Stimulated activated CD4-positive, alpha-beta T cell treated with anti-CD3 and anti-CD28 coated beads, Interleukin-1b, Interleukin-23, amount 100 ng/mL, for 4 hours (primary cell): Measurements from ENCODE around the gene DNTT.

Experiments used
- DNase-seq, 2 donors: peaks; one replicate each; pipeline ENCODE4 v3.0.0-alpha.2; 2020; ENCODE audit warnings: low read depth in 2 of 2

Gene DNTT

GRCh38 chr10:96309628-96310320 lies 5.5 kb downstream of the DNTT start:
- DNase-seq = no peak

GRCh38 chr10:96310321-96310669 lies 6.1 kb downstream of the DNTT start:
- DNase-seq = no peak

- no peak for DNase-seq
Observed at GRCh38 chr10:96311180-96311715, 7.0 kb downstream of the DNTT start.

GRCh38 chr10:96313344-96313743 lies 9.1 kb downstream of the DNTT start:
- DNase-seq = no peak

GRCh38 chr10:96317067-96317833 lies 13.0 kb downstream of the DNTT start:
- DNase-seq = no peak

GRCh38 chr10:96319754-96320474 lies 15.7 kb downstream of the DNTT start:
- DNase-seq = no peak

GRCh38 chr10:96321822-96322221 lies 17.6 kb downstream of the DNTT start:
- DNase-seq = no peak

- no peak for DNase-seq
Observed at GRCh38 chr10:96322275-96322674, 18.0 kb downstream of the DNTT start.

GRCh38 chr10:96324447-96324846 lies 20.2 kb downstream of the DNTT start:
- no peak for DNase-seq

GRCh38 chr10:96325719-96326373 lies 21.6 kb downstream of the DNTT start:
- DNase-seq = no peak

- no peak for DNase-seq
Observed at GRCh38 chr10:96327462-96327861, 23.2 kb downstream of the DNTT start.

GRCh38 chr10:96333101-96333500 lies 28.9 kb downstream of the DNTT start:
- no peak for DNase-seq

- no peak for DNase-seq
Observed at GRCh38 chr10:96334616-96335526, 30.6 kb downstream of the DNTT start.

GRCh38 chr10:96337106-96337505 lies 32.9 kb downstream of the DNTT start:
- no peak for DNase-seq

GRCh38 chr10:96338279-96338925 lies 34.2 kb downstream of the DNTT start:
- no peak for DNase-seq

GRCh38 chr10:96339383-96339782 lies 35.1 kb downstream of the DNTT start:
- DNase-seq = no peak

GRCh38 chr10:96339956-96340904 lies 36.0 kb downstream of the DNTT start:
- peak; percentile 28 to 35 for DNase-seq

GRCh38 chr10:96341219-96342182 lies 37.3 kb downstream of the DNTT start:
- no peak for DNase-seq
